HG02870 (cell line): ENCODE data around the gene SEC22B.
"Not testable (repeated sequence)": the region's sequence is repeated elsewhere in the genome, so short reads cannot be mapped to it uniquely, and the experiment has no call there.

ENCODE experiments used
- ATAC-seq: cut with Tn5 transposase; IDR thresholded peaks from one replicate; pipeline ENCODE4 v1.9.1; 2021; ENCODE audit warnings: mild to moderate bottlenecking, moderate library complexity; ENCODE audit not compliant: unreplicated experiment

The SEC22B gene

DNA sequence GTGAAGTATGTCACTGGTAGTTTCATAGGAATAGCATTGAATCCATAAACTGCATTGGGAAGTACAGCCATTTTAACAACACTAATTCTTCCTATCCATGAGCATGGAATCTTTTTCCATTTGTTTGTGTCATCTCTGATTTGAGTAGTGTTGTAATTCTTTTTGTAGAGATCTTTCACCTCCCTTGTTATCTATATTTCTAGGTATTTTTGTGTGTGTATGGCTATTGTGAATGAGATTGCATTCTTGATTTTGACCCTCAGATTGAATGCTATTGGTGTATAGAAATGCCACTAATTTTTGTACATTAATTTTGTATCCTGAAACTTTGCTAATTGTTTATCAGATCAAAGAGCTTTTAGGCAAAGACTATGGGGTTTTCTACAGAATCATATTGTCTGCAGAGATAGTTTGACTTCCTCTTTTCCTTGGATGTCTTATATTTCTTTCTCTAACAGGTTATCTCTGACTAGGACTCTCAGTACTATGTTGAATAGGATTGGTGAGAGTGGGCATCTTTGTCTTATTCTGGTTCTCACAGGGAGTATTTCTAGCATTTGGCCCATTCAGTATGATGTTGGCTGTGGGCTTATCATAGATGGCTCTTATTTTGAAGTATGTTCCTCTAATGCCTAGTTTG lies 26.8 kb downstream of the SEC22B start:
- ATAC-seq, result peak; percentile 55

DNA sequence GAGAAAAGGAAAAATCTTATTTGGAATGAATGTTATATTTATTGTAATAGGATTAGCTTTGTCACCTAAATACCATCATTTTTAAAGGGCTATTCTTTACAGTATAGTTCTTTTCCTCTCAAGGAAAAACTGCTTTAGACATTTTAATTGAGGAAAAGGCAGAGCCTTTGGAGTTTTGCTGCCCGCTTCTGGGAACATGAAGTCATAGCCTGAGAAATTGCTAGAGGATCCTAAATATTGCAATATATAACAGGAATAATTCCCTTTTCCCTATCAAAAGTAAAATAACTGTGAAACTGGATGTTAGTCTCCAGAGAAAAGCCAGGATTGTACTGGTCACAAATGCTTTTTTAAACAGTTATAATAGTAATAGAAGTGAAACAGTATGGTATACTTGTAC lies 30.5 kb downstream of the SEC22B start:
- ATAC-seq, result not testable (repeated sequence)

DNA sequence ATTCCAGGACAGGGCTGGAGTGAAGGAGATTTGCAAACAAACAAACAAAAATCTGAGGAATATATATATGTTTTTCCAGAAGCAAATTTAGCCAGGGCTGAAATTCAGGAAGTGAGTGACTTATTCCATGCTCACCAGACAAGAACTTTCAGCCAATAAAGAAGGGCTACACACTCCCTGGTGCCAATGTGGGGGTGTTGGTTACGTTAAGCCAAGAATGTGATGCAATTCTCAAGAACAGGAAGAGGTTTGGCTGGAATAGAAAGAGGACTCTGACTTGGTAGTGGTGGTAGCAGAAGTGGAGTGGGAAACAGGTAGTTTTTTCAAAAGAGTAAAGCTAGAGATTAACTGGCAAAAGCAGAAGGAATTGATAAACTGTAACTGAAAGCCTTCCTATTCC lies 31.7 kb downstream of the SEC22B start:
- not testable (repeated sequence) for ATAC-seq

DNA sequence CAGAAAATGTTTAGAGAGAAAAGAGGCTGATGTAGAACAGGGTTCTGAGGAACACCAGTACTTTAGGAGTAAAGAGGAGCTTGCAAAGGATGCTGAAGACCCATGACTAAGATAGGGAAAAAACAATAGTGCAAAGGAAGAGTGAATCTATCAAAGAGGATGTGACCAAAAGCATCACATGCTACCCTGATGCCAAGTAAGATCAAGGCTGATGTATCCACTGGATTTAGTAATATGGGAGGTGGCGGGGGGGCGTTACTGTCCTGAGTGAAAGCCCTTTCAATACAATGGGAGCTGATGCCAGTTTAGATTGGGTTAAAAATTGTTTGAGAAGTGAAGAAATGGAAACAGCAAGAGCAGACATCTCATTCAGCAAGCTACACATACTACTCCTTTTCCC lies 32.2 kb downstream of the SEC22B start:
- not testable (repeated sequence) for ATAC-seq

DNA sequence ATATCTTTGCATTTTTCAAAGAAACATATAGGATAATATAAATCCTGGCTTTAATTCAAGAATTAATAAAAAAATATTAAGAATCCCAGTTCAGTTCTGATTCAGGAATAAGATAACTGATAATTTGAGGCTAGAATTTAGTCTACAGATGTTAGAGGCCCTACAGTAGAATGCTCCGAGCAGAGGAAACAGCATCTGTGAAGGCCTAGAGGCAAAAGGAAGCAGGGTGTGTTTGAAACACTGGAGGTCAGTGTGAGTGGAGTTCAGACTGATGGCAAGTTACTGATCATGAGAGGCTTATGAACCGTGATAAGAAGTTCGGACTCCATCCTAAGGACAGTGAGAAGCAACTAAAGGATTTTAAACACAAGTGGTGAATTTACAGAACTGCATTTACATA lies 33.0 kb downstream of the SEC22B start:
- ATAC-seq, result not testable (repeated sequence)

DNA sequence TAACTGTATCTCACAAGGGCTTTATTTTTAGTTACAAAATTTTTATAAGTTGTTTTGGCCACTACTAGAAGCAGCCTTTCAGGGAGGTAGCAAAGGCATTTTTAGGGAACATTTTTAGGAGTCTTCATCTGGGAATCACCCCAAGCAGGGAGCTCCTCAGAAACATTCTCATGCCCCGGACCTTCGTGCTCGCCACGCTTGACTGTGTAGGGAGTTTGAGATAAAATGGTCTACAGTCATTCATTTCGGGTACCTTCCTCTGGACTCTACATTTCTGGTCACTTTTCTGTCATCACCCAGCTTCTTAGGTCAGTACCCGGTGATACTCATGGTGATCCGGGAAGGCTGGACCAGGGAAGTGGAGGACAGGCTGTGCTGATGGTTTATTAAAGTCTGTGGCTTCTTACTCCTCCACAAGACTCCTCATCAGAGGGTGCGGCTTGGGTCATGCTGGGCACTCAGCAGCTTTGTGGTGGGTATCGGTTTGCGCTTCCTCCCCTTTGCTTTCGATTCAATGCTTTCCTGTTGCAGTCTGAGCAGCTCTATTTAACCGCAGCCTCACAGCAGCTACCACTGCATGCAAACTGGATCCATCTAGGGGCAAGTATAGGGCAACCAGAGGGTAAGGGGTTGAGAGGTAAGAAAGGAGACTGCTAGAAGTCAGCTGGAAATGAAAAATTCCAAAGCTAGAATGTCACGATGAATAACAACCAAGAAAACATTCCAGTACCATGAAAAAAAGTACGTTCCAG lies 33.6 kb downstream of the SEC22B start:
- peak; percentile 98 for ATAC-seq

DNA sequence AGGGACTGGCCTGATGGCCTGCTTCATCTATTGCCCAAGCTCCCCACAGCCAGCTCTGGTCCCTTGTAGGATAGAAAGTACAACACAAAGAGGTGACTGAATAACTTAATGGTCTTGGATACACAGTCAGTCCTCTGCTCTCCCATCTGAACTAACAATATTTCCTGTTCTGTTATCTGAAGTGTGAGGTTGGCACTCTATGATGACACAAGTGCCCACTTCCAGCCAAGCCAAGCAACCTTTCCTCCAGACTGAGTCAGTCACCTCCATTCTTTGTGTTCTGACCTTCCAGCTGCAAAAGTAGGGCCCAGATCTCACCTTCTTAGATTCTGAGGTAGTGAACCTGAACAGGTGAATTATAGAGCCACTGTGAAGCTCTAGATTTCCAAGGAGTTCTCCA lies 34.5 kb downstream of the SEC22B start:
- ATAC-seq, result not testable (repeated sequence)

DNA sequence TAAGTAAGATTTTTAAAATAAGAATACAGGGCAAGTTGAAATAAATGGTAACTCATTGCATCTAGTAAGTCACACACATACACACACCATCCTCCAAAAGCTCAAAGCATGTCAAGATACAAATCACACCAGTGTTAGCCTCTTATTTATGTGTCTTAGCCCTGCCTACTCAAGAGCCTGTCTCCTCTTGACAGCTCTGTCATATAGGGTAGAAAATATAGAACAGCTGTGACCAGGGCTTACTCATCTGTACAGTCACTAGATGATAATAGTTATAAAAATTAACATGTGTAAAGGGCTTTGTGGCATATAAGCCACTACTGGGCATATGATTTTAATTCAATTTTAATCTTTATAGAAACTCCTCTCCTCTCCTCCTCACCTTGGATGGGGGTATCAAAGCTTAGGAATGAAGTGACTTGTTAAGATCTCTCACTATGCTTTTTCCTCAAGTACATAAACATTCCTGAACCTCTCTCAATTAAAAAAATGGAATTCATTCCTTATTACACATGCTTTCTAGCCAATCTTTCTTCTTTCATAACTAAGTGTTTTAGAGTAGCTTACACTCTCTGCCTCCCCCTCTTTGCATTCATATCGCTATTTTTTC lies 35.6 kb downstream of the SEC22B start:
- not testable (repeated sequence) for ATAC-seq

DNA sequence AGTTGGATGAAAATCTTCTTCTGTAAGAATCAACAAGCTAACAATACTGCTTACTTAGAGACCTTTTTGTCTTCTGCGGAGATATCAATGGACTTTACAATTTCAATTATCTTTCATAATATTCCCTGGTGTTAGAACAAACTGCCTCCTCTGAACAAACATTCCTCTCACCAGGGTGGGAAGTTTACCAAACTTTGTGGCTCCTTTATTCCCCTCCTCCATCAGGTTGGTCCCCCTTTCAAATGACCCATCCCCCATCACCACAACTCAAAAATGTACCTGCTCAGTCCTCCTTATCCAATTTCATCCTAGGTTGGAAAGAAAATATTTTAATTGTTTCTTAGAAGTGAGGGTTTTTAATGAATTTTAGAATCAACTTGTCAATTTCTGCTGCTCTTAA lies 40.2 kb downstream of the SEC22B start:
- not testable (repeated sequence) for ATAC-seq

DNA sequence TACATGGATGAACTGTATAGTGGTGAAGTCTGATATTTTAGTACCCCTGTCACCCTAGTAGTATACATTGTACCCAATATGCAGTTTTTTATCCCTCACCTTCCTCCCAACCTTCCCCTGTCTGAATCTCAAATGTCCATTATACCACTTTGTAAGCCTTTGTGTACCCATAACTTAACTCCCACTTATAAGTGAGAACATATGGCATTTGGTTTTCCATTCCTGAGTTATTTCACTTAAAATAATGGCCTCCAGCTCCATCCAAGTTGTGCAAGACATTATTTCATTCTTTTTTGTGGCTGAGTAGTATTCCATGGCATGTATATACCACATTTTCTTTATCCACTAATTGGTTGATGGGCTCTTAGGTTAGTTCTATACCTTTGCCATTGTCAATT lies 42.4 kb downstream of the SEC22B start:
- not testable (repeated sequence) for ATAC-seq

DNA sequence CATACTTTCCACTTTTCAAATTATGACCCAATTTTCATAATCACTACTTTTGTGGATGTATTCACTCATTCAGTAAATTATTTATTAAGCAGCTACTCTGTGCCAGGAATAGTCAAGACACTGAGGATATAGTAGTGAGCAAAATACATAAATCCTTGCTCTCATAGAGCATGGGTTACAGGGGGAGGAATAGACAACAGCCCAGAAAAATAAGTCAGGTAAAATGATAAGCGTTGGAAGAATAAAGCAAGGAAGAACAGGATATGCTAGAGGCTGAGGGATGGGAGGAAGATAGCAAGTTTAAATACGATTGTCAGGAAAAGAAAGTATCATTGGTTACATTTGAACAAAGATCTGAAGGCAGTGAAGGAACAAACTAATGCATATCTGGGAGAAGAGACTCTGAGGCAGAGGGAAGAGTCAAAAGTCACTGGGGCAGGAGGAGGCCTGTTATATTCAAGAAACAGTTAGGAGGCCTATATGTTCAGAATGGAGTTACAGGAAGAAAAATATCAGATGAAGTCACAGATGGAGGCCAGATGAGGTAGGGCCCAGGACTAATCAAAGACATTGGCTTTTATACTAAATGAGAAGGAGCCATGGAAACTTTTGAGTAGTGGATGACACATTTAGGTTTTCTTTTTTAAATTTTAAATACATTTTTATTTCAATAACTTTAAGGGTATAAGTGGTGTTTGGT lies 42.9 kb downstream of the SEC22B start:
- ATAC-seq, result no peak

DNA sequence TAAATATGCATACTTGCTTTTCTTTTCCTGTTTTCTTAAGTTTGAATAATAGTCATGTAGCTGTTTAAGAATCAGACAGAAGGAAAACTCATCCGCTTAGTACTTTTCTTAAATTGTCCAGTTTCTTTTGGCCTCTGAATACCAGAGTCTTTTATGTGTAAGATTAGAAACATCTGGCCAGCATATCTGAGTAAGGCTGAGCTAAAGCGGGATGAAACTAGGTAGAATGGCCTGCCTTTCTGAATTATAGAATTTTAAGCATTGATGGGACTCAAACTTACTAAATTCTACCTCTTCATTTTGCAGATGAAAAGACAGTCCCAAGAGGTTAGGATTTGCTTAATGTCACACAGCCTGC lies 43.9 kb downstream of the SEC22B start:
- ATAC-seq, result not testable (repeated sequence)

DNA sequence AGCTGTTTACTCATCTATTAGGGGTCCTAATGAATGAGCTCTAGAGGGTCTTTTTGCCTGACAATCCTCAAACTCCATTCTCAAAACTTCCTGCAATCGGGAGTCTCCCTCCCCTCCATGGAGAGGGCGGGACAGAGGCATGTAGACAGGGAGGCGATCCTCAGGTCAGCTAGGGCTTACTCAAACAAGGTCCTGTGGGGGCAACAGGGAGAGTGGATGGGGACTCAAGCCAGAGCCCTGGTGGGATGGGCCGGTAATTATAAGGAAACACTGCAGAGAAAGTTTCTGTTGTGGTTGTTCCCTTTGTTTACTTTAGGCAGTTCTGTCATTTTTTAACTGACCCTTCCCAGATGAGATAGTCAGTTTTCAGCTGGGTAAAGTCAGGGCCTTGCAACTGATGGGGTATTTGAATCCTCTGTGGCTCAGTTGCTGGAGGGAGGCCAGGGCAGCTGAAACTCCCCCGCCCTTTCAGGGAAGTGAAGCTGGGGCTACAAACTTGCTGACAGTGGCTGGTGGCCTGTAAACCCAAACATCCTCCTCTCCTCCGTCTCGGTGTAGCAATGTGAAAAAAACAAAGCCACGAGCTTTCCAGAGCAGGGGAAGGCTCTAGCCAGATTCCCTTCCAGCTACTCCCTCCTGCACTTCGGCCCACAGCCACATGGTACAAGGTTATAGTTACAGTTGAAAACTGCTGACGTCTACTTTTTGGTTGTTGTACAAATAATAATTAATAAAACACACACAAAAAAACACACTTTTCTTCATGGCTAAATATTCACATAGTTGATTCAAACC lies 44.5 kb downstream of the SEC22B start:
- peak; percentile 68 for ATAC-seq

DNA sequence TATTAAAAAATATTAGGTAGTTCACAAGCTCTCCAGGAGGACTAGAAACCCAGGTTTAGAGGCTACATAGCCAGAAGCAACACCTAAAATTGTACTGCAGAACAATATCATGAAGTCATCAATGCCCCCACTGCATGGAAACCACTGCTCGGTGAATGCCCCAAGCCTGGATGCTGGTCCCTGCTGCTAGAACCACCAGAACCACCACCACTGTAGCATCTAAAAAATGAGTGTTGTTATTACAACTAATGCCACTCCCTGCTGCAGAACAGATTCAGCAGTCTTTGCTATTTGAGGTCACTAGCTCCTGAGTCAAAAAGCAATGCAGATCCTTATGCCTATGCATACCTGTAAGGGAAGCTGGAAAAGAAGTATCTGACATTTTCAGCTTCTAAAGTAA lies 48.4 kb downstream of the SEC22B start:
- not testable (repeated sequence) for ATAC-seq

DNA sequence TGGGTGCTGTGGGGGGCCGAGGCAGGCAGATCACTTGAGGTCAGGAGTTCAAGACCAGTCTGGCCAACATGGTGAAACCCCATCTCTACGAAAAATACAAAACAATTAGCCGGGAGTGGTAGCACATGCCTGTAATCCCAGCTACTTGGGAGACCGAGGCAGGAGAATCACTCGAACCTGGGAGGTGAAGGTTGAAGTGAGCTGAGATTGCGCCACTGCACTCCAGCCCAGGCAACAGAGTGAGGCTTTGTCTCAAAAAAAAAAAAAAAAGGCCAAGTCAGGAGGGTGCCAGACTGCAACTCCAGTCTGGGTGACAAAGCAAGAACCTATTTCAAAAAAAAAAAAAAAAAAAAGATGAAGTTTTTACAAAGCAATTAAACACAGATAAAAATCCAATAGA lies 50.1 kb downstream of the SEC22B start:
- ATAC-seq, result not testable (repeated sequence)

DNA sequence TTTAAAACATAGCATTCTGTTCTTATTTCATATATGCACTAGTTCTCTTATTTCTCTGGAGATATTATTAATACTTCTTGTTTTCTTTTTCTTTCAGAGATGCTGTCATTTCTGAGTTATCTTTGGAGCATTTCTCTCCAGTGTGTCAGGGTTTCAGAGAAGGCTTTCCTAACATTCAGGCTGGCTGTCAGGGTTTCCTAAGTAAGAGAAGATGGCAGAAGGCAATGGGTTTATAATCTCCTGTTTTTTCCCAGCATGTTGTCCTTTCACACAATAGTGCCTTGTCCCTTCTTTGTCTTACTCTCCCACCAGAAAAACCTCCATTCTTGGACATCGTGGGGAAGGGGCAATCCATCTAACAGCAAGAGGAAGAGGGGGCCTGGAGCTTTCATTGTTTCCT lies 51.7 kb downstream of the SEC22B start:
- ATAC-seq, result not testable (repeated sequence)

DNA sequence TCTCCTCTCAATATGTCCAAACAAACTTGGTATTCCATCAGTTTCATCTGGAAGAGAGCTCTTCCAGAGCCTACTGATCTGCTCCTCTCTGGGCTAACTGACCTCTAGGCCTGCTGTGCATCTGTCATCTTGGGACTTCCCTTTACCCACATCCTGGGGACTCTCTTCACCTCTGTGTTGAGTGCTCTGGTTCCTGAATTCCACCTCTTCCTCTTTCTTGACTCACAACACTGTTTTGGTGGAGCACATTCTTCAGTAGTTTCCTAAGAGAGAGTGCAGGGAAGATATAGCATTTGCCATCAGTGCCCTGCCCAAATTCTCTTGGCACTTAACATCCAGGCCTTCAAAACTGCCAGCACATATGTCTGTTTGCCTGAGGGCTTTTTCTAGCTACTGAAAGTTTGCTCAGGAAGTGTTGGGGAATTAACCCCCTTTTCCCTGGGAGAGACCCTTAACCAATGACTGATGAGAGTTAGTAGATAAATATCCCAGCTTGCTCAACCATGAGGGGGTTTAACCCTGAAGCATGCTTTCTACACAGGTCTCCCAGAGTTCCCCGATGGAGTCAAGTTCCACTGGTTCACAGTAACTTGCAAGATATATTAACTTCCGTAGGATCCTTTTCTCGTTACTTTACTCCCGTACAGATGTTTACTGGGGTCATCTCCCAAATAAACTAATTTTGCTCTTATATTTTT lies 52.4 kb downstream of the SEC22B start:
- ATAC-seq, result peak; percentile 45

DNA sequence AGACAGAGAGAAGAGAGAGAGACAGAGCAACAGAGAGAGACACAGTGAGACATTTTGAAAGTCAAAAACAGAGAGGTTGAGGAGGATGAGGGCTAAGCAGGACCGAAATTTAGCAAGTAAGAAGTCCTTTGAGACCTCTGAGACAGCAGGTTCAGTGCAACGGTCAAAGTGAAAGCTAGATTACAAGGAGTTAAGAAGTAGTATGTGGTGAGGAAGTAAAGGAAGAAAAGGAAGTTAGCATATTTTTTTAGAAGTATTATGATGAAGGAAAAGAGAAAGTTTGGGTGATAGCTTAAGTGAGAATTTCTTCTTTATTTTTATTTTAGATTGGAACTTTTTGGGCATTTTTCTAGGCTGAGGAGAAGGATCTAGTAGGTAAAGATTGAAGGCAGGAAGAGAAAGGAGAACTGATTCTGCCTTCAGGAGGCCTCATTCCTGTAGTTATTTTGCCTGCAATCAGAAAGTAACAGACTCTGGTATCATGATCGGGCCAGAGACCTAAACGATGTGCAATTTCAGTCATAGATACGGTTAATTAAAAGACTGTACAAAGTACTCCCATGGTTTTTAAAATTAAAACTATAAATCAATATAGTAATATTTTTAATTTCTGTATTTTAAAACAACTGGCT lies 53.9 kb downstream of the SEC22B start:
- peak; percentile 68 for ATAC-seq

DNA sequence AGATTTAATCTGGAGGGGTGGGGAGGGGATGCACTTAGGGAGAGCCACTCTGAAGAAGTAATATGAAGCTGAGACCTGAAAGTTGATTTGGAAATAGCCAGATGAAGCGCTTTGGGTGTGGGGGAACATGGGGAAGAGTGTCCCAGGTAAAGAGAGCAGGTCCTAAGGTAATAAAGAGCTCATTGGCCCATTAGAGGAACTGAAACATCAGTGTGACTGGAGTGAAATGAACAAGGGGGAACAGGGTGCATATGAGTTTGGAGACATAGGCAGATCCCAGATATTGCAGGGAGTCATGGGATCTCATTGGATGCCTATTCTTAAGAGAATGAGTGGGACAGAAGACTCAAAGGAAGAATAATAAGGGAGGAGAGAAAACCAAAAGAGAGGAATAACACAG lies 54.5 kb downstream of the SEC22B start:
- ATAC-seq, result not testable (repeated sequence)

DNA sequence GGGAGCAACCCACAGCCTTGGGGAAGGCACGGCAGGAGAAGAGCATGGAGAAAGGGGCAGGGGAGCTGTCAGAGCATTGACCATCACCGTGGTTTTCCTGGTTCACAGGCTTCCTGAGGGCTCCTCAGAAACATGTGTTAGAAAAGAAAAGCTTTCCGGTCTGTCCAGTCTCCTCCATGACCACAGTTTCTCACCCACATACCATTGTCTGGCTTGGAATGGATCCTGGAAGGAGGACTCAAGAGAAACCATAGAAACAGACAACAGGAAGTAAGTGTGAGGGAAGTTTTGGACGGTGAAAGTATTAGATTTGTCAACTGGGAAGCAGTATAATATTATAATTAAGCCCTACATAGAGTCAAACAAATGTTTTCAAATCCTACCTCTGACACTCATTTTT lies 55.8 kb downstream of the SEC22B start:
- not testable (repeated sequence) for ATAC-seq
